ENCODE results near the gene CRYZL1. TPM values are rescaled to one million over a fixed set of nuclear protein-coding genes. Genes with fewer than 3 reads are reported as not detected.

The CRYZL1 gene
- total RNA-seq (2022) (35.2 and 40.0 TPM in 2 replicates), Bru-seq, nascent RNA (percentile 87 among the genes with signal in this experiment), BruChase-seq, experiment 1, labeled RNA remaining after a 6-hour chase (percentile 97 among the genes with signal in this experiment), BruChase-seq, experiment 2, labeled RNA remaining after a 2-hour chase (percentile 95 among the genes with signal in this experiment)
- long read RNA-seq, transcript CRYZL1-206 (6 exons, 627 nt) = minor isoform, 6 of 101 reads
- long read RNA-seq, transcript CRYZL1-204 (13 exons, 1,617 nt) = major isoform, 42 of 101 reads
- long read RNA-seq, partial matches to known transcripts = 13 of 101 reads
- long read RNA-seq, other reads (novel, unspliced or antisense) = 31 of 101 reads

GRCh38 chr21:33641352-33642026 is at the start of gene CRYZL1:
TSS of gene CRYZL1 (minus strand) at chr21:33641741. CDS start at chr21:33631551, 10,190 bp downstream.
- H3K9me3 Mint-ChIP-seq (ENCODE audit: unreplicated experiment) = no peaks in the 10 kb centered on the region
- H3K27ac Mint-ChIP-seq (ENCODE audit: low read depth, unreplicated experiment) = peak within 1 kb of the TSS; percentile 82
- no TSS peak for BruUV-seq (replicated peaks)
- POLR2A ChIA-PET = interaction anchor here (0.7 to 2.0 kb wide), 17 partner anchors 11 to 260 kb away, joined by 3 to 13 read pairs (median 3); partner anchors contain the start of genes DONSON and GART
- intact Hi-C loops (cut with micrococcal nuclease) = loop anchor here (2.0 to 5.0 kb wide), 2 partner anchors 121 to 257 kb away; no protein-coding TSS in a partner anchor
- TF ChIP-seq CTCF (IDR thresholded peaks at IDR 0.05; ENCODE audit: unreplicated experiment) = no peak
- H3K27me3 Mint-ChIP-seq (ENCODE audit: insufficient read depth, unreplicated experiment) = no peaks in the 10 kb centered on the region
- DNase-seq (ENCODE audit: unreplicated experiment) = peak; percentile 100
- peaks cover 24% of the 10 kb centered on the region for H3K4me1 Mint-ChIP-seq (ENCODE audit: insufficient read depth, unreplicated experiment)
- H3K36me3 Mint-ChIP-seq (ENCODE audit: insufficient read depth, unreplicated experiment) = peaks cover 16% of the 10 kb centered on the region
- H3K4me3 Mint-ChIP-seq (ENCODE audit: unreplicated experiment) = peak within 1 kb of the TSS; percentile 71
- CTCF ChIA-PET = interaction anchor here (1.0 to 1.1 kb wide), 3 partner anchors 36 to 272 kb away, joined by 4 to 5 read pairs (median 5); no protein-coding TSS in a partner anchor

GRCh38 chr21:33690874-33691273 is 49.3 kb upstream of the CRYZL1 start:
- CTCF ChIA-PET = interaction anchor here (0.6 kb wide), 2 partner anchors 12 to 49 kb away, joined by 3 to 4 read pairs; no protein-coding TSS in a partner anchor
- H3K4me3 Mint-ChIP-seq (ENCODE audit: unreplicated experiment) = no peak overlapping the region
- no TSS peak for BruUV-seq (replicated peaks)
- POLR2A ChIA-PET = no interaction called here
- H3K4me1 Mint-ChIP-seq (ENCODE audit: insufficient read depth, unreplicated experiment) = peaks cover 23% of the 10 kb centered on the region
- H3K27me3 Mint-ChIP-seq (ENCODE audit: insufficient read depth, unreplicated experiment) = no peaks in the 10 kb centered on the region
- no peaks in the 10 kb centered on the region for H3K36me3 Mint-ChIP-seq (ENCODE audit: insufficient read depth, unreplicated experiment)
- no peak for TF ChIP-seq CTCF (IDR thresholded peaks at IDR 0.05; ENCODE audit: unreplicated experiment)
- H3K9me3 Mint-ChIP-seq (ENCODE audit: unreplicated experiment) = no peaks in the 10 kb centered on the region
- DNase-seq (ENCODE audit: unreplicated experiment) = no peak
- no peak overlapping the region for H3K27ac Mint-ChIP-seq (ENCODE audit: low read depth, unreplicated experiment)
- intact Hi-C loops (cut with micrococcal nuclease) = no loop called here

DNA sequence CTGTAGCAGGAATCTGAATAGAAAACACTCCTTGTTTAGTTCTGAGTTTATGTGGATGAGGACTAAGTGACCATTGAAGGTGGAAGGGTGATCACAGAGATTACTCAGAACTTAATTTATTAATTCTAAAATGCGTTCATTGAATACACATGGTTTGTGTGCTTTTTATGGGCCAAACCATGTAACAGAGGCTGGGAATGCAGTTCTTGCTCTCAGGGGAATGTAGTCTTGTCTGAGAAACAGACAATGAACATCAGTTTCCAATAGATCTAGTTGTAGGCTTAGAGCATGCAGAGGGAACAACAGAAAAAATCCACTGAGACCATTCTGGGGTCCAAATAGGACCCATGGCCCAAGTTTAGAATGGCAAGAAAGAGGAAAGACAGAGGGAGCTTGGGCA is 46.8 kb upstream of the CRYZL1 start:
- H3K27ac Mint-ChIP-seq (ENCODE audit: low read depth, unreplicated experiment) = no peak overlapping the region

More for the DNA sequence above, 46.8 kb upstream of the CRYZL1 start:
- intact Hi-C loops (cut with micrococcal nuclease) = no loop called here
- H3K9me3 Mint-ChIP-seq (ENCODE audit: unreplicated experiment) = no peaks in the 10 kb centered on the region
- CTCF ChIA-PET = no interaction called here
- no peaks in the 10 kb centered on the region for H3K36me3 Mint-ChIP-seq (ENCODE audit: insufficient read depth, unreplicated experiment)
- no TSS peak for BruUV-seq (replicated peaks)
- DNase-seq (ENCODE audit: unreplicated experiment) = no peak
- POLR2A ChIA-PET = no interaction called here
- H3K4me1 Mint-ChIP-seq (ENCODE audit: insufficient read depth, unreplicated experiment) = peaks cover 39% of the 10 kb centered on the region
- no peak for TF ChIP-seq CTCF (IDR thresholded peaks at IDR 0.05; ENCODE audit: unreplicated experiment)
- no peak overlapping the region for H3K4me3 Mint-ChIP-seq (ENCODE audit: unreplicated experiment)
- no peaks in the 10 kb centered on the region for H3K27me3 Mint-ChIP-seq (ENCODE audit: insufficient read depth, unreplicated experiment)
